A549 (cell line): Measurements from ENCODE around the gene TGIF1. TPM values are rescaled to one million over a fixed set of nuclear protein-coding genes. Genes with fewer than 3 reads are reported as not detected.

Experiments
- ATAC-seq, 2 experiments: fragments of 200-7000 bp in 1 of 2; fragments of >200 bp in 1 of 2; cut with Nextera tagmentation in 1 of 2; cut with Tn5 transposase in 1 of 2; 3 replicates each; pipeline versions ENCODE4 v1.8.0 to v1.9.1; 2018 to 2020; ENCODE audit warnings: mild to moderate bottlenecking in 1 of 2, moderate library complexity in 1 of 2
- CTCF ChIA-PET: fragments of 300-600 bp; sonication (Branson Sonifier 250); formaldehyde crosslinking; extraction: SDS; loops from one replicate; lab custom pipeline; 2021; ENCODE audit warnings: antibody characterized with exemption, inconsistent platforms; lab: Yijun Ruan, JAX
- POLR2A ChIA-PET: fragments of 350-600 bp; formaldehyde crosslinking; extraction: SDS; loops from one replicate; lab custom pipeline; 2021; ENCODE audit warnings: antibody characterized with exemption, inconsistent platforms; lab: Yijun Ruan, JAX
- DNase-seq, 2 experiments: peaks; one replicate each; pipeline versions ENCODE4 v3.0.0 to v3.0.0-alpha.2; 2011 to 2016; ENCODE audit warnings: low read depth in 1 of 2, low spot score in 1 of 2
- FAIRE-seq: peaks from 2 replicates; lab custom pipeline; 2011; peaks lifted over from hg19 to GRCh38; lab: Jason Lieb, UNC
- H3K27ac ChIP-seq, 2 experiments: fragments of >200 bp; sonication (Bioruptor Twin); formaldehyde crosslinking; 3 replicates each; pipeline ENCODE4 v1.5.1; 2016 to 2017
- H3K4me1 ChIP-seq: fragments of >200 bp; sonication (Bioruptor Twin); formaldehyde crosslinking; 3 replicates; pipeline ENCODE4 v1.6.1; 2016
- H3K4me2 ChIP-seq: fragments of >200 bp; sonication (Bioruptor Twin); formaldehyde crosslinking; 3 replicates; pipeline ENCODE4 v1.6.1; 2016
- H3K4me3 ChIP-seq: fragments of >200 bp; sonication (Bioruptor Twin); formaldehyde crosslinking; 3 replicates; pipeline ENCODE4 v1.5.1; 2016
- H3K9me3 ChIP-seq: fragments of >200 bp; sonication (Bioruptor Twin); formaldehyde crosslinking; 3 replicates; pipeline ENCODE4 v1.6.1; 2016
- ATOH8 ChIP-seq: fragments of 250-450 bp; sonication (Bioruptor Pico); IDR thresholded peaks from 2 replicates; pipeline ENCODE4 v1.5.0; 2020; ENCODE audit warnings: low read depth, mild to moderate bottlenecking, moderate library complexity
- CEBPB ChIP-seq, 2 experiments: fragments of >200 bp in 1 of 2; sonication (Bioruptor Twin) in 1 of 2; formaldehyde crosslinking in 1 of 2; IDR thresholded peaks; 2 replicates each; pipeline ENCODE4 v1.6.1; 2012 to 2016
- EHF ChIP-seq: fragments of 250-450 bp; sonication (Bioruptor Pico); IDR thresholded peaks from 2 replicates; pipeline ENCODE4 v1.5.0; 2020; ENCODE audit warnings: mild to moderate bottlenecking
- FOSL2 ChIP-seq, 2 experiments: fragments of 450-650 bp in 1 of 2; fragments of >200 bp in 1 of 2; sonication (Bioruptor Twin) in 1 of 2; formaldehyde crosslinking; IDR thresholded peaks; 2 replicates each; pipeline versions ENCODE4 v1.5.0 to v1.6.1; 2016 to 2020; ENCODE audit warnings: mild to moderate bottlenecking in 1 of 2, moderate library complexity in 1 of 2
- FOXS1 ChIP-seq: fragments of 250-450 bp; sonication (Bioruptor Pico); IDR thresholded peaks from 2 replicates; pipeline ENCODE4 v1.5.0; 2020; ENCODE audit warnings: mild to moderate bottlenecking, moderate library complexity
- HOXA7 ChIP-seq: fragments of 250-450 bp; sonication (Bioruptor Pico); IDR thresholded peaks from 2 replicates; pipeline ENCODE4 v1.5.0; 2020; ENCODE audit warnings: mild to moderate bottlenecking, moderate library complexity
- HOXB13 ChIP-seq: fragments of 250-450 bp; sonication (Bioruptor Pico); IDR thresholded peaks from 2 replicates; pipeline ENCODE4 v1.5.0; 2020; ENCODE audit warnings: low read depth, mild to moderate bottlenecking, moderate library complexity
- JUN ChIP-seq, 2 experiments: fragments of >200 bp; sonication (Bioruptor Twin); formaldehyde crosslinking; IDR thresholded peaks; 2 replicates in 1 of 2; 3 replicates in 1 of 2; pipeline ENCODE4 v1.6.1; 2016 to 2017
- MAX ChIP-seq: IDR thresholded peaks from 2 replicates; pipeline ENCODE4 v1.6.1; 2012
- NFE2L2 ChIP-seq: fragments of 150-350 bp; conservative IDR thresholded peaks from 2 replicates; pipeline ENCODE4 v1.6.1; 2014; ENCODE audit warnings: low read length
- NPAS2 ChIP-seq: fragments of 250-450 bp; sonication (Bioruptor Pico); IDR thresholded peaks from 2 replicates; pipeline ENCODE4 v1.8.0; 2022; ENCODE audit warnings: mild to moderate bottlenecking, moderate library complexity, borderline replicate concordance
- POLR2AphosphoS2 ChIP-seq: conservative IDR thresholded peaks from 2 replicates; pipeline ENCODE4 v1.6.1; 2012; ENCODE audit warnings: low read length, improper control_type of control experiment, inconsistent platforms
- TP53 ChIP-seq: fragments of 250-450 bp; sonication (Bioruptor Pico); IDR thresholded peaks from 2 replicates; pipeline ENCODE4 v1.5.0; 2021; ENCODE audit warnings: mild to moderate bottlenecking, moderate library complexity
- USF2 ChIP-seq: fragments of 450-650 bp; IDR thresholded peaks from 2 replicates; pipeline ENCODE4 v1.6.1; 2014; ENCODE audit warnings: antibody characterized with exemption
- WGBS: methylation state at CpG from one replicate; pipeline ENCODE4 v1.1.6; 2017; ENCODE audit errors: missing lambda C conversion rate; 5-methylcytosine and 5-hydroxymethylcytosine counted together
- polyA plus RNA-seq, 4 experiments: library from polyadenylated mRNA; depleted of rRNA in 3 of 4; stranded (reverse); fragments of >200 nt; fragmentation: RNase III in 1 of 4; extraction: RNeasy Plus Mini Kit Qiagen cat#74134 plus additional on column Dnase treatment in 1 of 4; gene quantifications; 2 replicates in 3 of 4; 3 replicates in 1 of 4; pipeline ENCODE4 v1.2.3, GENCODE V29; 2011 to 2017
- TF ChIP-seq, protein P1 (sequence below): IDR thresholded peaks from 2 replicates; pipeline ENCODE4 v1.6.1; 2012; ENCODE audit warnings: low read depth, borderline replicate concordance
- TF ChIP-seq, protein P2 (sequence below): fragments of >200 bp; sonication (Bioruptor Twin); formaldehyde crosslinking; IDR thresholded peaks from 3 replicates; pipeline ENCODE4 v1.6.1; 2016

TGIF1 gene
- polyA plus RNA-seq, 2 of the 4 experiments (the other 2 are of a cell fraction), result 160 to 174 TPM

DNA sequence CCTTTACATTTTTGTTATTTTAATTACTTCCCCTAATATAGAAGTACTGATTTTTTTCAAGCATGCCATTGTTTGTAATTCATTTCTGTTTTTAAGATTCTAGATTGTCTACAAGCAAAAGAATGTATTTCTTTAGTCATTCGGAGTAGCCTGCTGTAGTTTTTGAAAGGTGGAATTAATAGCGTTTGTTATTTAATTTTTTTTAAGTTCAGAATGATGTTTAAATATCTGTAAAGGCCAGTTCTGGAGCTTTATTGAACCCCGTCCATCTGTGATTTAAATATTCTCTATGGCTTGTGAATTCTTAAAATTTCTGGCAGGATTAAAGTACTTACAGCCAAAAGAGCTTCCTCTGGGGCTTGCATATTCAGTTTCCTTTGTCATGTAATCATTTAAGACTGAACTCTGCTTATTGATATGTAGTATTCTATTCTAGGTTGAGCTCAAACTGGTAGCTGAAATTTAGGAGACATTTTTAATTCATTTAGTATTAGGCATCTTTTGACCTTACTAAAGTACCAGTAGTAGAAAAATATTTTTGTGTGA lies 5.2 kb downstream of the TGIF1 start:
- no peak for ATAC-seq
- Histone ChIP-seq H3K9me3 (no peaks in the 10 kb centered on the region), H3K27ac (peak overlapping the region; percentile 98 to 100), H3K4me2 (peak overlapping the region; percentile 98)
- CTCF ChIA-PET, result interaction anchor here (0.8 to 11.1 kb wide), 19 partner anchors 9 to 415 kb away, joined by 3 to 109 read pairs (median 4); no protein-coding TSS in a partner anchor
- DNase-seq, result no peak
- 1% methylated on average over 3 of the region's 3 CpGs for WGBS
- FAIRE-seq, result no peak
- no peak for TF ChIP-seq NFE2L2
- peak; percentile 39; the same call in 1 of the 2 replicates for TF ChIP-seq HOXA7
- TF ChIP-seq, all 56 proteins: peak for 1
- POLR2A ChIA-PET, result interaction anchor here (0.6 to 11.5 kb wide), 10 partner anchors 9 to 211 kb away, joined by 3 to 146 read pairs (median 8); no protein-coding TSS in a partner anchor
- H3K4me3 ChIP-seq, result peak overlapping the region; percentile 93
- peaks cover 32% of the 10 kb centered on the region for H3K4me1 ChIP-seq

DNA sequence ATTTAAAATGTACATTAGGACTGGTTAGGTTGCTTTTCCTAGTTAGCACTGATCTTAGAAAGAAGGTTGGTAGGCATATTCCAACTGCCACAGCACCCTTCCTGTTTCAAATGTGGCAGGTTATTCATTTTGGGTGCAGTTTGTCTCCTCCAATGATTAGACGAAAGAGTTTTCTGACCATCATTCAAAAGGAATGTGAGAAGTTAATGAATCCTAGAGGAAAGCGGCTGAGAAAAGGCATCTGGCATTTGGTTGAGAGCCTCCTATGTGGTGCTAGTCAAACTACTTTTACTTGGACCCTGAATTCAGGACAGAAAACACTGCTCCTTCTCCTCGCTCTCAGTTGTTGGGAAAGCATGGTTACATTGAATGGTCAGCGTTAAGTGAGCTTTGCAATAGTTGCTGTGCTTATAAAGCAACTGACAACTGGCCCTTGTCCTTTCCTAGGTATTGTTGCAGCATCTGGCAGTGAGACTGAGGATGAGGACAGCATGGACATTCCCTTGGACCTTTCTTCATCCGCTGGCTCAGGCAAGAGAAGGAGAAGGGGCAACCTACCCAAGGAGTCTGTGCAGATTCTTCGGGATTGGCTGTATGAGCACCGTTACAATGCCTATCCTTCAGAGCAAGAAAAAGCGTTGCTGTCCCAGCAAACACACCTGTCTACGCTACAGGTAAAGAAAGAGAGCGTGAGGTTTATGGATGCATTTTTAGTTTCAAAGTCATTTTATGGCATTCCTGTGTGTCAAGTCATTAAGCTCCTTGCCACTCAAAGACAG lies 6.1 kb downstream of the TGIF1 start:
- DNase-seq, result peak in 1 of 2 experiments; percentile 68
- H3K4me1 ChIP-seq, result peaks cover 37% of the 10 kb centered on the region
- WGBS, result 1% methylated on average over 10 of the region's 10 CpGs
- ChIA-PET CTCF (interaction anchor here (1.1 to 11.1 kb wide), 6 partner anchors 138 to 210 kb away, joined by 3 to 109 read pairs (median 10); no protein-coding TSS in a partner anchor), POLR2A (interaction anchor here (1.1 to 11.5 kb wide), 6 partner anchors 8 to 210 kb away, joined by 4 to 146 read pairs (median 38); no protein-coding TSS in a partner anchor)
- peak; percentile 6 to 14; a peak in 3 of 6 replicates for ATAC-seq
- no peak for FAIRE-seq
- H3K27ac ChIP-seq, result peak overlapping the region; percentile 98 to 100
- TF ChIP-seq EHF (CRISPR knock-in tag) (0 out of 2 replicates have a peak, but pooled peaks have one; percentile 19), FOXS1 (no peak), CEBPB (IDR thresholded peaks at IDR 0.05) (no peak), ATOH8 (CRISPR knock-in tag) (peak; percentile 44; the same call in 1 of the 2 replicates), FOSL2 (IDR thresholded peaks at IDR 0.05) (no peak), FOSL2 (CRISPR knock-in tag; IDR thresholded peaks at IDR 0.05) (no peak), HOXB13 (CRISPR knock-in tag) (peak; percentile 46; the same call in 1 of the 2 replicates), NPAS2 (CRISPR knock-in tag) (no peak), TP53 (CRISPR knock-in tag) (0 out of 2 replicates have a peak, but pooled peaks have one; percentile 16), USF2 (no peak), POLR2AphosphoS2 (0 out of 2 replicates have a peak, but pooled peaks have one; percentile 31), JUN (IDR thresholded peaks at IDR 0.05) (peak; percentile 31 to 56; a peak in 4 of 5 replicates), MAX (0 out of 2 replicates have a peak, but pooled peaks have one; percentile 23)
- TF ChIP-seq, protein P1, sequence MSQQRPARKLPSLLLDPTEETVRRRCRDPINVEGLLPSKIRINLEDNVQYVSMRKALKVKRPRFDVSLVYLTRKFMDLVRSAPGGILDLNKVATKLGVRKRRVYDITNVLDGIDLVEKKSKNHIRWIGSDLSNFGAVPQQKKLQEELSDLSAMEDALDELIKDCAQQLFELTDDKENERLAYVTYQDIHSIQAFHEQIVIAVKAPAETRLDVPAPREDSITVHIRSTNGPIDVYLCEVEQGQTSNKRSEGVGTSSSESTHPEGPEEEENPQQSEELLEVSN, result no peak
- TF ChIP-seq, protein P2, sequence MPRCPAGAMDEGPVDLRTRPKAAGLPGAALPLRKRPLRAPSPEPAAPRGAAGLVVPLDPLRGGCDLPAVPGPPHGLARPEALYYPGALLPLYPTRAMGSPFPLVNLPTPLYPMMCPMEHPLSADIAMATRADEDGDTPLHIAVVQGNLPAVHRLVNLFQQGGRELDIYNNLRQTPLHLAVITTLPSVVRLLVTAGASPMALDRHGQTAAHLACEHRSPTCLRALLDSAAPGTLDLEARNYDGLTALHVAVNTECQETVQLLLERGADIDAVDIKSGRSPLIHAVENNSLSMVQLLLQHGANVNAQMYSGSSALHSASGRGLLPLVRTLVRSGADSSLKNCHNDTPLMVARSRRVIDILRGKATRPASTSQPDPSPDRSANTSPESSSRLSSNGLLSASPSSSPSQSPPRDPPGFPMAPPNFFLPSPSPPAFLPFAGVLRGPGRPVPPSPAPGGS, result peak; percentile 16; the same call in 1 of the 3 replicates
- H3K4me3 ChIP-seq, result peak overlapping the region; percentile 93
- H3K9me3 ChIP-seq, result peaks cover 4% of the 10 kb centered on the region; the same call in 1 of the 3 replicates
- peak overlapping the region; percentile 98 for H3K4me2 ChIP-seq
